ENCODE data around the gene HILPDA. TPM values are rescaled to one million over a fixed set of nuclear protein-coding genes. Genes with fewer than 3 reads are reported as not detected.

HILPDA gene, protein sequence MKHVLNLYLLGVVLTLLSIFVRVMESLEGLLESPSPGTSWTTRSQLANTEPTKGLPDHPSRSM
- total RNA-seq (10 to 100 TPM; 16.7 to 17.5 TPM), polyA plus RNA-seq (2.5 TPM)

DNA sequence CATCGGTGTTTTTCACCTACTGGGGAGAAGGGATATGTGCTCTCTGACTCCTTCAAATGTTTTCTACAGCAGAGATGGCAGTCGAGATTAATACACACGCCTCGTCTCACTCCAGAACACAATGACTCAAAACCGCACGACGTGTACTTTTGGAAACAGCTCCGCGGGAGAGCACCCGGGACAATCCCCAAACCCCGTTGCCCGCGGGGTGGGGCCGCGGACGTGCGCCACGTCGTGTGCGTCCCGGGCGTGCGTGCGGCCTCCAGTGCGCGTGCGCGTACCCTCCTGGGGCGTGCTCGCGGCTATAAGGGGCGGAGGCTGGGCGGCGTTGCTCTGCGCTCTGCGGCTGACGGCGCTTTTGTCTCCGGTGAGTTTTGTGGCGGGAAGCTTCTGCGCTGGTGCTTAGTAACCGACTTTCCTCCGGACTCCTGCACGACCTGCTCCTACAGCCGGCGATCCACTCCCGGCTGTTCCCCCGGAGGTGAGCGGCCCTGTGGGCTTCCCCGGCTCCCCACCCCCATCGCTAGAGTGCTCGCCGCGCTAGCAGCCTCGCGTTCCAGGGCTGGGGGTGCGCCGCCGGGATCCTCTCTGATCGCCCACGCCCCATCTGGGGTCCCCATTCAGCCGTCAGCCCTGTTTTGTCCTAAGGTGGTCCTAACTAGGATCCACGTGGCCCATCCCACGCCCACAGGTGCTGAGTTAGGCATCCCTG, at the start of gene HILPDA:
TSS of gene HILPDA (plus strand) at position 336 of the 712 bp plus-strand sequence. CDS start 1,391 bp downstream, outside the sequence.
- H3K36me3 Mint-ChIP-seq = peaks cover 0 to 5% (median 0%) of the 10 kb centered on the region in 3 donors

GRCh38 chr7:128406314-128407232, 49.1 kb upstream of the HILPDA start:
- Mint-ChIP-seq H3K27ac (peak overlapping the region; percentile 59 to 94 (median 86)), H3K27me3 (no peaks in the 10 kb centered on the region), H3K4me3 (peak overlapping the region; percentile 60 to 90 (median 82)), H3K36me3 (peaks cover 0 to 18% (median 2%) of the 10 kb centered on the region in 3 donors), H3K4me1 (peaks cover 36 to 56% (median 55%) of the 10 kb centered on the region in 3 donors), H3K9me3 (no peaks in the 10 kb centered on the region)
- Histone ChIP-seq H3K9me3 (ENCODE audit: low read length) (no peaks in the 10 kb centered on the region), H3K27me3 (ENCODE audit: insufficient read depth, low read length, poor library complexity, severe bottlenecking) (no peaks in the 10 kb centered on the region), H3K4me3 (ENCODE audit: low read length) (no peak overlapping the region), H3K4me1 (ENCODE audit: insufficient read depth, low read length) (peaks cover 45% of the 10 kb centered on the region), H3K27ac (ENCODE audit: low read depth, low read length) (no peak overlapping the region), H3K36me3 (ENCODE audit: insufficient read depth, low read length) (no peaks in the 10 kb centered on the region)
- no peak for DNase-seq
- ChIA-PET CTCF (interaction anchor here (1.1 to 12.3 kb wide), 4 partner anchors 8 to 19 kb away, joined by 4 to 136 read pairs (median 74); no protein-coding TSS in a partner anchor), POLR2A (no interaction called here)

More for the DNA sequence above, at the start of gene HILPDA:
- peaks cover 20 to 31% (median 31%) of the 10 kb centered on the region in 3 donors for H3K4me1 Mint-ChIP-seq
- Histone ChIP-seq H3K4me1 (ENCODE audit: insufficient read depth, low read length) (peaks cover 21% of the 10 kb centered on the region), H3K9me3 (ENCODE audit: low read length) (no peaks in the 10 kb centered on the region), H3K4me3 (ENCODE audit: low read length) (peak within 1 kb of the TSS; percentile 90), H3K27ac (ENCODE audit: low read depth, low read length) (peak within 1 kb of the TSS; percentile 93), H3K27me3 (ENCODE audit: insufficient read depth, low read length, poor library complexity, severe bottlenecking) (no peaks in the 10 kb centered on the region), H3K36me3 (ENCODE audit: insufficient read depth, low read length) (no peaks in the 10 kb centered on the region)
- peak; percentile 91 to 95 (median 92) for DNase-seq
- H3K4me3 Mint-ChIP-seq = peak within 1 kb of the TSS; percentile 90 to 95 (median 92)
- ChIA-PET POLR2A (interaction anchor here (1.2 to 1.3 kb wide), 2 partner anchors 29 to 112 kb away, joined by 3 to 4 read pairs; partner anchors contain the start of gene RBM28), CTCF (interaction anchor here (0.9 to 1.6 kb wide), 6 partner anchors 20 to 111 kb away, joined by 3 to 12 read pairs (median 3); no protein-coding TSS in a partner anchor)
- H3K9me3 Mint-ChIP-seq = no peaks in the 10 kb centered on the region
- peaks cover 5 to 9% of the 10 kb centered on the region in 2 donors for H3K27me3 Mint-ChIP-seq
- peak within 1 kb of the TSS; percentile 73 to 98 (median 96) for H3K27ac Mint-ChIP-seq

- peaks cover 0 to 15% (median 2%) of the 10 kb centered on the region in 3 donors for H3K36me3 Mint-ChIP-seq
- no peaks in the 10 kb centered on the region for H3K9me3 Mint-ChIP-seq
- no peaks in the 10 kb centered on the region for H3K27me3 Mint-ChIP-seq
- Histone ChIP-seq H3K4me3 (ENCODE audit: low read length) (no peak overlapping the region), H3K4me1 (ENCODE audit: insufficient read depth, low read length) (peaks cover 45% of the 10 kb centered on the region), H3K9me3 (ENCODE audit: low read length) (no peaks in the 10 kb centered on the region), H3K27ac (ENCODE audit: low read depth, low read length) (no peak overlapping the region), H3K27me3 (ENCODE audit: insufficient read depth, low read length, poor library complexity, severe bottlenecking) (no peaks in the 10 kb centered on the region), H3K36me3 (ENCODE audit: insufficient read depth, low read length) (no peaks in the 10 kb centered on the region)
- ChIA-PET CTCF (interaction anchor here (2.6 to 12.3 kb wide), 2 partner anchors 9 to 19 kb away, joined by 16 to 131 read pairs; no protein-coding TSS in a partner anchor), POLR2A (interaction anchor here (0.6 kb wide), 1 partner anchor 644 kb away, joined by 6 read pairs; no protein-coding TSS in a partner anchor)
- H3K4me1 Mint-ChIP-seq = peaks cover 36 to 56% (median 55%) of the 10 kb centered on the region in 3 donors
- peak overlapping the region in 6 of 7 donors; percentile 38 to 88 (median 68) for H3K4me3 Mint-ChIP-seq
- peak overlapping the region in 6 of 8 donors; percentile 51 to 91 (median 82) for H3K27ac Mint-ChIP-seq
- DNase-seq = no peak
Measured at GRCh38 chr7:128407233-128407589, 48.5 kb upstream of the HILPDA start.

- Mint-ChIP-seq H3K36me3 (peaks cover 0 to 7% (median 2%) of the 10 kb centered on the region in 3 donors), H3K27me3 (no peaks in the 10 kb centered on the region), H3K4me3 (peak overlapping the region; percentile 17 to 92 (median 83)), H3K9me3 (no peaks in the 10 kb centered on the region), H3K4me1 (peaks cover 36 to 56% (median 48%) of the 10 kb centered on the region in 3 donors), H3K27ac (peak overlapping the region; percentile 0 to 95 (median 79))
- POLR2A ChIA-PET = interaction anchor here (0.6 to 1.1 kb wide), 3 partner anchors 17 to 643 kb away, joined by 3 to 6 read pairs (median 3); no protein-coding TSS in a partner anchor
- Histone ChIP-seq H3K27ac (ENCODE audit: low read depth, low read length) (peak overlapping the region; percentile 75), H3K9me3 (ENCODE audit: low read length) (no peaks in the 10 kb centered on the region), H3K27me3 (ENCODE audit: insufficient read depth, low read length, poor library complexity, severe bottlenecking) (no peaks in the 10 kb centered on the region), H3K4me1 (ENCODE audit: insufficient read depth, low read length) (peaks cover 45% of the 10 kb centered on the region), H3K36me3 (ENCODE audit: insufficient read depth, low read length) (no peaks in the 10 kb centered on the region), H3K4me3 (ENCODE audit: low read length) (no peak overlapping the region)
- CTCF ChIA-PET = interaction anchor here (1.2 to 12.3 kb wide), 6 partner anchors 10 to 67 kb away, joined by 3 to 131 read pairs (median 4); no protein-coding TSS in a partner anchor
- no peak for DNase-seq
Measured at GRCh38 chr7:128407751-128408708, 47.6 kb upstream of the HILPDA start.

- H3K36me3 ChIP-seq (ENCODE audit: insufficient read depth, low read length) = no peaks in the 10 kb centered on the region
- H3K4me3 ChIP-seq (ENCODE audit: low read length) = peak overlapping the region; percentile 94
- H3K27me3 Mint-ChIP-seq = no peaks in the 10 kb centered on the region
- peak overlapping the region; percentile 83 to 97 (median 88) for H3K4me3 Mint-ChIP-seq
- H3K36me3 Mint-ChIP-seq = peaks cover 0 to 4% (median 0%) of the 10 kb centered on the region in 3 donors
- H3K4me1 ChIP-seq (ENCODE audit: insufficient read depth, low read length) = peaks cover 41% of the 10 kb centered on the region
- no peaks in the 10 kb centered on the region for H3K9me3 Mint-ChIP-seq
- no peaks in the 10 kb centered on the region for H3K9me3 ChIP-seq (ENCODE audit: low read length)
- ChIA-PET POLR2A (interaction anchor here (1.1 kb wide), 1 partner anchor 16 kb away, joined by 3 read pairs; no protein-coding TSS in a partner anchor), CTCF (interaction anchor here (1.2 to 12.3 kb wide), 7 partner anchors 10 to 66 kb away, joined by 3 to 131 read pairs (median 3); no protein-coding TSS in a partner anchor)
- DNase-seq = no peak
- H3K27ac ChIP-seq (ENCODE audit: low read depth, low read length) = peak overlapping the region; percentile 75
- H3K27me3 ChIP-seq (ENCODE audit: insufficient read depth, low read length, poor library complexity, severe bottlenecking) = no peaks in the 10 kb centered on the region
- H3K27ac Mint-ChIP-seq = peak overlapping the region; percentile 78 to 96 (median 86)
- peaks cover 33 to 50% (median 41%) of the 10 kb centered on the region in 3 donors for H3K4me1 Mint-ChIP-seq
Measured at GRCh38 chr7:128408709-128409595, 46.7 kb upstream of the HILPDA start.

Data from CD8-positive, alpha-beta memory T cell (primary cell).